Endodermal cell (in vitro differentiated cells): ENCODE data around the gene TNFRSF8. TPM values are rescaled to one million over a fixed set of nuclear protein-coding genes. Genes with fewer than 3 reads are reported as not detected.

Experiments
- DNase-seq: peaks from one replicate; pipeline ENCODE4 v3.0.0-alpha.2; 2017
- H3K27ac ChIP-seq: 2 replicates; pipeline ENCODE4 v1.5.1; 2013; ENCODE audit warnings: mild to moderate bottlenecking, low read depth, low read length, moderate library complexity
- H3K27me3 ChIP-seq: 2 replicates; pipeline ENCODE4 v1.6.1; 2013; ENCODE audit warnings: mild to moderate bottlenecking, low read length, moderate library complexity; ENCODE audit not compliant: insufficient read depth, control insufficient read depth, poor library complexity, severe bottlenecking
- H3K36me3 ChIP-seq: 2 replicates; pipeline ENCODE4 v1.7.0; 2013; ENCODE audit warnings: mild to moderate bottlenecking, low read length, moderate library complexity; ENCODE audit not compliant: control insufficient read depth, insufficient read depth
- H3K4me1 ChIP-seq: one replicate; pipeline ENCODE4 v1.7.0; 2013; ENCODE audit warnings: low read length; ENCODE audit not compliant: control insufficient read depth, insufficient read depth
- H3K4me3 ChIP-seq: 2 replicates; pipeline ENCODE4 v1.5.1; 2013; ENCODE audit warnings: mild to moderate bottlenecking, low read length, moderate library complexity
- H3K9ac ChIP-seq: 2 replicates; pipeline ENCODE4 v1.6.1; 2013; ENCODE audit warnings: mild to moderate bottlenecking, low read length, moderate library complexity; ENCODE audit not compliant: poor library complexity, severe bottlenecking; ENCODE audit errors: extremely low read depth
- H3K9me3 ChIP-seq: 2 replicates; pipeline ENCODE4 v1.6.1; 2013; ENCODE audit warnings: mild to moderate bottlenecking, low read length, moderate library complexity; ENCODE audit not compliant: control insufficient read depth
- H3K27ac Mint-ChIP-seq: 2 replicates; pipeline ENCODE4 v1.8.0; 2020; ENCODE audit warnings: mixed read lengths
- H3K27me3 Mint-ChIP-seq: 2 replicates; pipeline ENCODE4 v1.8.0; 2021; ENCODE audit warnings: mild to moderate bottlenecking, mixed read lengths; ENCODE audit not compliant: insufficient read depth
- H3K36me3 Mint-ChIP-seq: 2 replicates; pipeline ENCODE4 v1.8.0; 2020; ENCODE audit warnings: low read depth, mixed read lengths
- H3K4me1 Mint-ChIP-seq: 2 replicates; pipeline ENCODE4 v1.8.0; 2020; ENCODE audit warnings: mixed read lengths
- H3K4me3 Mint-ChIP-seq: 2 replicates; pipeline ENCODE4 v1.8.0; 2020; ENCODE audit warnings: mild to moderate bottlenecking, moderate library complexity, mixed read lengths
- H3K9me3 Mint-ChIP-seq: 2 replicates; pipeline ENCODE4 v1.8.0; 2020; ENCODE audit warnings: mild to moderate bottlenecking, mixed read lengths
- CTCF ChIP-seq: fragments of 200-600 bp; sonication (generic); conservative IDR thresholded peaks from 2 replicates; pipeline ENCODE4 v1.5.0; 2021; ENCODE audit warnings: antibody characterized with exemption, mild to moderate bottlenecking
- WGBS, 2 experiments: methylation state at CpG; one replicate each; pipeline versions ENCODE4 v1.1.5 to v1.1.7; 2013; ENCODE audit warnings: missing lambda C conversion rate in 2 of 2, mixed read lengths in 1 of 2; ENCODE audit not compliant: insufficient coverage in 1 of 2, insufficient read length in 1 of 2; 5-methylcytosine and 5-hydroxymethylcytosine counted together
- total RNA-seq, 2 donors: library from RNA; stranded (reverse); fragmentation: NEBNext Ultra II Directional in 1 of 2; extraction: Animal tissue kit (Norgen Biotek cat#: 25700) in 1 of 2; gene quantifications; 2 replicates in 1 of 2; 3 replicates in 1 of 2; pipeline ENCODE4 v1.2.1, GENCODE V29; 2021

Gene TNFRSF8
- total RNA-seq, 2 donors from 2014 or later: 0.69 to 2.3 TPM

- no peaks in the 10 kb centered on the region for H3K9me3 Mint-ChIP-seq
- Histone ChIP-seq H3K9me3 (no peaks in the 10 kb centered on the region), H3K4me3 (no peak overlapping the region), H3K27ac (no peak overlapping the region), H3K36me3 (no peaks in the 10 kb centered on the region), H3K4me1 (no peaks in the 10 kb centered on the region), H3K9ac (no peak overlapping the region), H3K27me3 (no peaks in the 10 kb centered on the region)
- no peak overlapping the region for H3K27ac Mint-ChIP-seq
- WGBS, 2 experiments: 88 to 91% methylated on average over 7 to 10 of the region's 10 CpGs
- peaks cover 7% of the 10 kb centered on the region for H3K4me1 Mint-ChIP-seq
- TF ChIP-seq CTCF: no peak
- peaks cover 8% of the 10 kb centered on the region for H3K27me3 Mint-ChIP-seq
- H3K4me3 Mint-ChIP-seq: no peak overlapping the region
- no peak for DNase-seq
- H3K36me3 Mint-ChIP-seq: no peaks in the 10 kb centered on the region
These were observed 117.2 kb downstream of the TNFRSF8 start for GRCh38 chr1:12180315-12180714.

DNA sequence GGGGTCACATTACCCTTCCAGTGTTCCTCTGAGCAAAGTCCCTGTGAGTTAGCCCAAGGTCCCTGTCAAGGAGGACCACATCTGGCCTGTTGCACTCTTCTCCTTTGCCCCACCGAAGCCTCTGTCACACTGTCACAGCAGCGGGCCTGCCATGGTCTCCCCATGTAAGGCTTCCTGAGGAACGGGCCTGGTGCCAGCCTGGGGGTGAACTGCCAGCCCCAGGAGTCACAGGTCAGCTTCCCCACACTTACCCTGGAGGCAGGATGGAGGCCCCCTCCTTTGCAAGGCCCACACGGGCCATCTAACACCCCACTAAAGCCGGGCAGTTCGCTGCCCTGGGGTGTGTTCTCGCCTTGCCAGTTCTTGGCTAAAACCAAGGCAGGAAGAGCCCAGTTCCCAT is 117.8 kb downstream of the TNFRSF8 start:
- no peak overlapping the region for H3K9ac ChIP-seq
- Mint-ChIP-seq H3K36me3 (no peaks in the 10 kb centered on the region), H3K27me3 (peaks cover 8% of the 10 kb centered on the region), H3K9me3 (no peaks in the 10 kb centered on the region), H3K4me1 (peaks cover 7% of the 10 kb centered on the region), H3K27ac (no peak overlapping the region), H3K4me3 (no peak overlapping the region)
- no peaks in the 10 kb centered on the region for H3K36me3 ChIP-seq
- no peak overlapping the region for H3K4me3 ChIP-seq
- H3K27ac ChIP-seq: no peak overlapping the region
- H3K27me3 ChIP-seq: no peaks in the 10 kb centered on the region
- no peak for TF ChIP-seq CTCF
- H3K4me1 ChIP-seq: no peaks in the 10 kb centered on the region
- WGBS, 2 experiments: 80 to 88% methylated on average over 1 to 7 of the region's 7 CpGs
- H3K9me3 ChIP-seq: no peaks in the 10 kb centered on the region
- no peak for DNase-seq

DNA sequence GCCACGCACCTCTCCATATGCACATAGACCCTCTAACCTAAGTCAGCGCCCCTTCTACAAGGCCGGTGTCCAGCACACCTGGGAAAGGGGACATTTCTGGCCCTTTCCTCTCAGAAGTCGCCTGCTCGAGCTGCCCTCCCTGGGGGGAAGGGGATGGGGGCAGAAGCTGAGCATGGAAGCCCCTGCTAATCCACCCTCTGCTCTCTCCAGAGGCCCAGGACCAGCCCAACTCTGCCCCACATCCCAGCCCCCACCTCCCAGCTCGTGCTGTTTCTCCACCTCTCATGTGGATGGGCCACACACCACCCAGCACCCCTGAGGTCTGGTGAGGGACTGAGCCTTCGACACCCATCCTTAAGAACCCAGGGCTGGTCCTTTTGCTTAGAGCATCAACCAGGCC is 118.5 kb downstream of the TNFRSF8 start:
- Histone ChIP-seq H3K4me3 (no peak overlapping the region), H3K4me1 (no peaks in the 10 kb centered on the region), H3K27me3 (no peaks in the 10 kb centered on the region), H3K9me3 (no peaks in the 10 kb centered on the region), H3K27ac (no peak overlapping the region), H3K9ac (no peak overlapping the region), H3K36me3 (no peaks in the 10 kb centered on the region)
- peaks cover 8% of the 10 kb centered on the region for H3K27me3 Mint-ChIP-seq
- TF ChIP-seq CTCF: no peak
- peaks cover 7% of the 10 kb centered on the region for H3K4me1 Mint-ChIP-seq
- H3K36me3 Mint-ChIP-seq: no peaks in the 10 kb centered on the region
- H3K4me3 Mint-ChIP-seq: no peak overlapping the region
- H3K9me3 Mint-ChIP-seq: no peaks in the 10 kb centered on the region
- no peak for DNase-seq
- no peak overlapping the region for H3K27ac Mint-ChIP-seq
- WGBS, 2 experiments: 90 to 95% methylated on average over 2 to 7 of the region's 7 CpGs
